HG03064 (cell line): ENCODE measurements around the gene GALNT17.

Source experiments
- ATAC-seq: cut with Tn5 transposase; IDR thresholded peaks from one replicate; pipeline ENCODE4 v1.9.1; 2021; ENCODE audit warnings: low read depth; ENCODE audit not compliant: unreplicated experiment

GALNT17 gene

GRCh38 chr7:71132127-71132376 lies at the start of gene GALNT17:
Gene GALNT17 (plus strand): TSS chr7:71132144.
- ATAC-seq, result no peak

GRCh38 chr7:71095266-71095860 lies 36.6 kb upstream of the GALNT17 start:
- no peak for ATAC-seq

GRCh38 chr7:71096351-71096750 lies 35.6 kb upstream of the GALNT17 start:
- ATAC-seq, result no peak

- ATAC-seq, result no peak
Measured at GRCh38 chr7:71106226-71106625, 25.7 kb upstream of the GALNT17 start.

GRCh38 chr7:71112436-71112835 lies 19.5 kb upstream of the GALNT17 start:
- ATAC-seq, result no peak

GRCh38 chr7:71120096-71120495 lies 11.8 kb upstream of the GALNT17 start:
- no peak for ATAC-seq

GRCh38 chr7:71129126-71129525 lies 2.8 kb upstream of the GALNT17 start:
- no peak for ATAC-seq

GRCh38 chr7:71130031-71130679 lies 1.8 kb upstream of the GALNT17 start:
- no peak for ATAC-seq

- no peak for ATAC-seq
Measured at GRCh38 chr7:71131256-71132126, 453 bp upstream of the GALNT17 start.

- no peak for ATAC-seq
Measured at GRCh38 chr7:71132377-71133231, 660 bp downstream of the GALNT17 start.

- ATAC-seq, result no peak
Measured at GRCh38 chr7:71133232-71133622, 1.3 kb downstream of the GALNT17 start.

- no peak for ATAC-seq
Measured at GRCh38 chr7:71133856-71134255, 1.9 kb downstream of the GALNT17 start.

GRCh38 chr7:71135116-71135515 lies 3.2 kb downstream of the GALNT17 start:
- no peak for ATAC-seq

- ATAC-seq, result no peak
Measured at GRCh38 chr7:71135663-71136062, 3.7 kb downstream of the GALNT17 start.

- ATAC-seq, result no peak
Measured at GRCh38 chr7:71137479-71137878, 5.5 kb downstream of the GALNT17 start.

GRCh38 chr7:71140264-71140663 lies 8.3 kb downstream of the GALNT17 start:
- no peak for ATAC-seq

GRCh38 chr7:71144963-71145362 lies 13.0 kb downstream of the GALNT17 start:
- no peak for ATAC-seq

- no peak for ATAC-seq
Measured at GRCh38 chr7:71145906-71146901, 14.3 kb downstream of the GALNT17 start.

GRCh38 chr7:71148098-71148497 lies 16.2 kb downstream of the GALNT17 start:
- ATAC-seq, result no peak

- ATAC-seq, result no peak
Measured at GRCh38 chr7:71155236-71155635, 23.3 kb downstream of the GALNT17 start.
